Measurements from ENCODE around the gene NDUFB3.

Gene NDUFB3

DNA sequence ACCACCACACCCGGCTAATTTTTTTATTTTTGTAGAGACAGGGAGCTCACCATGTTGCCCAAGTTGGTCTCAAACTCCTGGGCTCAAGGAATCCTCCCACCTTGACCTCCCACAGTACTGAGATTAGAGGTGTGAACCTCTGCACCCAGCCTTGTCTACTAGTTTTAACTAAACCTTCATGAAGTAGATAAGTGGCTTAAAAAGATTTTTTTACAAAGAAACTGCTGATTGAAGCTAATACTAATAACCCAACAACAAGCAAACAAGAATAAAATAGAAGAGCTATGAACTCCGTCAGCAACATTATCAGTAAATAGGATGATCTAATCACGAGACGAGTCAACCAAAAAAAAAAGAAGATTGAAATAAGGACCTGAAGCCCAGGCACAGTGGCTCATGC lies 18.8 kb downstream of the NDUFB3 start:
- no peaks in the 10 kb centered on the region for H3K9me3 ChIP-seq (ENCODE audit: control insufficient read depth, insufficient read depth, low read depth, low read length)
- TF ChIP-seq ZNF677 (tag by site-specific recombination; IDR thresholded peaks at IDR 0.05) (no peak), TCF7L2 (IDR thresholded peaks at IDR 0.05; ENCODE audit: borderline replicate concordance, low read depth, low read length) (no peak), ZNF274 (IDR thresholded peaks at IDR 0.05; ENCODE audit: low read length) (no peak), ZNF274 (tag by site-specific recombination; IDR thresholded peaks at IDR 0.05; ENCODE audit: borderline replicate concordance) (no peak), ZNF169 (tag by site-specific recombination; IDR thresholded peaks at IDR 0.05) (no peak), ZNF211 (tag by site-specific recombination; IDR thresholded peaks at IDR 0.05; ENCODE audit: low read depth) (no peak), ZFP69B (tag by site-specific recombination; IDR thresholded peaks at IDR 0.05) (no peak), ZNF610 (tag by site-specific recombination; IDR thresholded peaks at IDR 0.05; ENCODE audit: borderline replicate concordance) (no peak)
- TF ChIP-seq, protein P1, sequence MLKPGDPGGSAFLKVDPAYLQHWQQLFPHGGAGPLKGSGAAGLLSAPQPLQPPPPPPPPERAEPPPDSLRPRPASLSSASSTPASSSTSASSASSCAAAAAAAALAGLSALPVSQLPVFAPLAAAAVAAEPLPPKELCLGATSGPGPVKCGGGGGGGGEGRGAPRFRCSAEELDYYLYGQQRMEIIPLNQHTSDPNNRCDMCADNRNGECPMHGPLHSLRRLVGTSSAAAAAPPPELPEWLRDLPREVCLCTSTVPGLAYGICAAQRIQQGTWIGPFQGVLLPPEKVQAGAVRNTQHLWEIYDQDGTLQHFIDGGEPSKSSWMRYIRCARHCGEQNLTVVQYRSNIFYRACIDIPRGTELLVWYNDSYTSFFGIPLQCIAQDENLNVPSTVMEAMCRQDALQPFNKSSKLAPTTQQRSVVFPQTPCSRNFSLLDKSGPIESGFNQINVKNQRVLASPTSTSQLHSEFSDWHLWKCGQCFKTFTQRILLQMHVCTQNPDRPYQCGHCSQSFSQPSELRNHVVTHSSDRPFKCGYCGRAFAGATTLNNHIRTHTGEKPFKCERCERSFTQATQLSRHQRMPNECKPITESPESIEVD (tag by site-specific recombination; IDR thresholded peaks at IDR 0.05): no peak
- H3K27ac ChIP-seq (ENCODE audit: extremely low read depth, low read depth, low read length): no peak overlapping the region
- H3K4me1 ChIP-seq (ENCODE audit: control insufficient read depth, insufficient read depth, low read length): no peaks in the 10 kb centered on the region
- ChIA-PET CTCF (interaction anchor here (0.7 to 1.2 kb wide), 5 partner anchors 9 to 185 kb away, joined by 3 to 4 read pairs (median 3); no protein-coding TSS in a partner anchor), POLR2A (no interaction called here)
- no peak overlapping the region for H3K4me3 ChIP-seq (ENCODE audit: low read depth, low read length)
- peaks cover 27 to 35% of the 10 kb centered on the region in 2 experiments for H3K36me3 ChIP-seq (ENCODE audit: control insufficient read depth in 2 of 2, insufficient read depth in 1 of 2, low read length in 2 of 2)

DNA sequence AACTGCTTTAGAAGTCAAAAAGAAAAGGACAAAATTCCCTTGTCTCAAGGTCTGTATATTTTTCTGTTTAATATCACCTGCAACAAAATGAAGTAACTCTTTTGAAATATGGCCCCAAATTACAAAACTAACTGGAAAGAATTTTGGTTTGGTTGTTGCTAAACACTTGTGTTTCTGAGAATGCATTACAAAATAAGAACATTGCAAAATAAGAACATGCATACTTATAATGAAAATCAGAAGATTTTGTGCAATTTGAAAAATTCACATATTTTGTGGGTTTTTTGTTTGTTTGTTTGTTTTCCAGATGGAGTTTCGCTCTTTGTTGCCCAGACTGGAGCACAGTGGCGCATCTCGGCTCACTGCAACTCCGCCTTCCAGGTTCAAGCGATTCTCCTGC lies 21.8 kb downstream of the NDUFB3 start:
- no peaks in the 10 kb centered on the region for H3K9me3 ChIP-seq (ENCODE audit: control insufficient read depth, insufficient read depth, low read depth, low read length)
- no peak for TF ChIP-seq ZNF2 (tag by site-specific recombination; IDR thresholded peaks at IDR 0.05)
- no peak for TF ChIP-seq TCF7L2 (IDR thresholded peaks at IDR 0.05; ENCODE audit: borderline replicate concordance, low read depth, low read length)
- TF ChIP-seq ZNF302 (tag by site-specific recombination; IDR thresholded peaks at IDR 0.05; ENCODE audit: low read depth): no peak
- TF ChIP-seq, protein P2, sequence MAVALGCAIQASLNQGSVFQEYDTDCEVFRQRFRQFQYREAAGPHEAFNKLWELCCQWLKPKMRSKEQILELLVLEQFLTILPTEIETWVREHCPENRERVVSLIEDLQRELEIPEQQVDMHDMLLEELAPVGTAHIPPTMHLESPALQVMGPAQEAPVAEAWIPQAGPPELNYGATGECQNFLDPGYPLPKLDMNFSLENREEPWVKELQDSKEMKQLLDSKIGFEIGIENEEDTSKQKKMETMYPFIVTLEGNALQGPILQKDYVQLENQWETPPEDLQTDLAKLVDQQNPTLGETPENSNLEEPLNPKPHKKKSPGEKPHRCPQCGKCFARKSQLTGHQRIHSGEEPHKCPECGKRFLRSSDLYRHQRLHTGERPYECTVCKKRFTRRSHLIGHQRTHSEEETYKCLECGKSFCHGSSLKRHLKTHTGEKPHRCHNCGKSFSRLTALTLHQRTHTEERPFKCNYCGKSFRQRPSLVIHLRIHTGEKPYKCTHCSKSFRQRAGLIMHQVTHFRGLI (tag by site-specific recombination; IDR thresholded peaks at IDR 0.05): no peak
- TF ChIP-seq, protein P3, sequence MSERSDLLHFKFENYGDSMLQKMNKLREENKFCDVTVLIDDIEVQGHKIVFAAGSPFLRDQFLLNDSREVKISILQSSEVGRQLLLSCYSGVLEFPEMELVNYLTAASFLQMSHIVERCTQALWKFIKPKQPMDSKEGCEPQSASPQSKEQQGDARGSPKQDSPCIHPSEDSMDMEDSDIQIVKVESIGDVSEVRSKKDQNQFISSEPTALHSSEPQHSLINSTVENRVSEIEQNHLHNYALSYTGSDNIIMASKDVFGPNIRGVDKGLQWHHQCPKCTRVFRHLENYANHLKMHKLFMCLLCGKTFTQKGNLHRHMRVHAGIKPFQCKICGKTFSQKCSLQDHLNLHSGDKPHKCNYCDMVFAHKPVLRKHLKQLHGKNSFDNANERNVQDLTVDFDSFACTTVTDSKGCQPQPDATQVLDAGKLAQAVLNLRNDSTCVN (tag by site-specific recombination; optimal IDR thresholded peaks at IDR 0.05): no peak
- no peak for TF ChIP-seq ZNF184 (tag by site-specific recombination; IDR thresholded peaks at IDR 0.05)
- no peak for TF ChIP-seq ZXDB (tag by site-specific recombination; IDR thresholded peaks at IDR 0.05)
- TF ChIP-seq ZNF623 (tag by site-specific recombination; IDR thresholded peaks at IDR 0.05): no peak
- TF ChIP-seq YY1 (tag by site-specific recombination; IDR thresholded peaks at IDR 0.05): no peak
- TF ChIP-seq KLF10 (tag by site-specific recombination; IDR thresholded peaks at IDR 0.05): no peak
- TF ChIP-seq, protein P4, sequence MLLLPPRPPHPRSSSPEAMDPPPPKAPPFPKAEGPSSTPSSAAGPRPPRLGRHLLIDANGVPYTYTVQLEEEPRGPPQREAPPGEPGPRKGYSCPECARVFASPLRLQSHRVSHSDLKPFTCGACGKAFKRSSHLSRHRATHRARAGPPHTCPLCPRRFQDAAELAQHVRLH (tag by site-specific recombination; IDR thresholded peaks at IDR 0.05): no peak
- TF ChIP-seq, protein P5, sequence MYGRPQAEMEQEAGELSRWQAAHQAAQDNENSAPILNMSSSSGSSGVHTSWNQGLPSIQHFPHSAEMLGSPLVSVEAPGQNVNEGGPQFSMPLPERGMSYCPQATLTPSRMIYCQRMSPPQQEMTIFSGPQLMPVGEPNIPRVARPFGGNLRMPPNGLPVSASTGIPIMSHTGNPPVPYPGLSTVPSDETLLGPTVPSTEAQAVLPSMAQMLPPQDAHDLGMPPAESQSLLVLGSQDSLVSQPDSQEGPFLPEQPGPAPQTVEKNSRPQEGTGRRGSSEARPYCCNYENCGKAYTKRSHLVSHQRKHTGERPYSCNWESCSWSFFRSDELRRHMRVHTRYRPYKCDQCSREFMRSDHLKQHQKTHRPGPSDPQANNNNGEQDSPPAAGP (tag by site-specific recombination; IDR thresholded peaks at IDR 0.05): no peak
- TF ChIP-seq, protein P6, sequence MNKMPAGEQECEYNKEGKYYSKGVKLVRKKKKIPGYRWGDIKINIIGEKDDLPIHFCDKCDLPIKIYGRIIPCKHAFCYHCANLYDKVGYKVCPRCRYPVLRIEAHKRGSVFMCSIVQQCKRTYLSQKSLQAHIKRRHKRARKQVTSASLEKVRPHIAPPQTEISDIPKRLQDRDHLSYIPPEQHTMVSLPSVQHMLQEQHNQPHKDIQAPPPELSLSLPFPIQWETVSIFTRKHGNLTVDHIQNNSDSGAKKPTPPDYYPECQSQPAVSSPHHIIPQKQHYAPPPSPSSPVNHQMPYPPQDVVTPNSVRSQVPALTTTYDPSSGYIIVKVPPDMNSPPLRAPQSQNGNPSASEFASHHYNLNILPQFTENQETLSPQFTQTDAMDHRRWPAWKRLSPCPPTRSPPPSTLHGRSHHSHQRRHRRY (tag by site-specific recombination; IDR thresholded peaks at IDR 0.05): no peak
- TF ChIP-seq ZNF239 (tag by site-specific recombination; IDR thresholded peaks at IDR 0.05): no peak
- no peak for TF ChIP-seq OSR2 (tag by site-specific recombination; IDR thresholded peaks at IDR 0.05)
- no peak for TF ChIP-seq KLF9 (tag by site-specific recombination; IDR thresholded peaks at IDR 0.05; ENCODE audit: low read depth)
- no peak for TF ChIP-seq ZNF132 (tag by site-specific recombination; IDR thresholded peaks at IDR 0.05; ENCODE audit: borderline replicate concordance)
- H3K36me3 ChIP-seq (ENCODE audit: control insufficient read depth in 2 of 2, insufficient read depth in 1 of 2, low read length in 2 of 2): peaks cover 8 to 11% of the 10 kb centered on the region in 2 experiments
- no peak overlapping the region for H3K4me3 ChIP-seq (ENCODE audit: low read depth, low read length)
- H3K27ac ChIP-seq (ENCODE audit: extremely low read depth, low read depth, low read length): no peak overlapping the region
- ChIA-PET CTCF (no interaction called here), POLR2A (no interaction called here)
- H3K4me1 ChIP-seq (ENCODE audit: control insufficient read depth, insufficient read depth, low read length): no peaks in the 10 kb centered on the region

All from HEK293 (cell line).